Measurements from ENCODE around the gene ERO1B.

DNA sequence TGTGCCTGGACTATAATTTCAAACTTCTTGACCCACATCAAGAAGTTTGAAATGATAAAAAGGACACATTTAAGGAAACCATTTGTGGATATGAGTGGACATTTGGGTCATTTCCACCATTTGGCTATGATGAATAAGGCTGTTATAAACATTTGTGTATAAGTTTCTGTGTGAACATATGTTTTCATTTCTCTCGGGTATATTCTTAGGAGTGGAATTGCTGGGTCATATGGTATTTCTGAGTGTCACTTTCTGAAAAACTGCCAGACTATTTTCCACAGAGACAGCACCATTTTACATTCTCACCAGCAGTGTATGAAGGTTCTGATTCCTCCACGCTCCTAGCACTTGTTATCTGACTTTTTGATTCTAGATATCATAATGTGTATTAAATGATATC, 88.6 kb downstream of the ERO1B start:
- TF ChIP-seq, protein P1, sequence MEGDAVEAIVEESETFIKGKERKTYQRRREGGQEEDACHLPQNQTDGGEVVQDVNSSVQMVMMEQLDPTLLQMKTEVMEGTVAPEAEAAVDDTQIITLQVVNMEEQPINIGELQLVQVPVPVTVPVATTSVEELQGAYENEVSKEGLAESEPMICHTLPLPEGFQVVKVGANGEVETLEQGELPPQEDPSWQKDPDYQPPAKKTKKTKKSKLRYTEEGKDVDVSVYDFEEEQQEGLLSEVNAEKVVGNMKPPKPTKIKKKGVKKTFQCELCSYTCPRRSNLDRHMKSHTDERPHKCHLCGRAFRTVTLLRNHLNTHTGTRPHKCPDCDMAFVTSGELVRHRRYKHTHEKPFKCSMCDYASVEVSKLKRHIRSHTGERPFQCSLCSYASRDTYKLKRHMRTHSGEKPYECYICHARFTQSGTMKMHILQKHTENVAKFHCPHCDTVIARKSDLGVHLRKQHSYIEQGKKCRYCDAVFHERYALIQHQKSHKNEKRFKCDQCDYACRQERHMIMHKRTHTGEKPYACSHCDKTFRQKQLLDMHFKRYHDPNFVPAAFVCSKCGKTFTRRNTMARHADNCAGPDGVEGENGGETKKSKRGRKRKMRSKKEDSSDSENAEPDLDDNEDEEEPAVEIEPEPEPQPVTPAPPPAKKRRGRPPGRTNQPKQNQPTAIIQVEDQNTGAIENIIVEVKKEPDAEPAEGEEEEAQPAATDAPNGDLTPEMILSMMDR (IDR thresholded peaks at IDR 0.05 in 2 of 3, conservative IDR thresholded peaks at IDR 0.05 in 1 of 3; ENCODE audit: borderline replicate concordance in 1 of 3, insufficient read depth in 1 of 3, low read depth in 2 of 3, low read length in 2 of 3) = no peak
- TF ChIP-seq, protein P2, sequence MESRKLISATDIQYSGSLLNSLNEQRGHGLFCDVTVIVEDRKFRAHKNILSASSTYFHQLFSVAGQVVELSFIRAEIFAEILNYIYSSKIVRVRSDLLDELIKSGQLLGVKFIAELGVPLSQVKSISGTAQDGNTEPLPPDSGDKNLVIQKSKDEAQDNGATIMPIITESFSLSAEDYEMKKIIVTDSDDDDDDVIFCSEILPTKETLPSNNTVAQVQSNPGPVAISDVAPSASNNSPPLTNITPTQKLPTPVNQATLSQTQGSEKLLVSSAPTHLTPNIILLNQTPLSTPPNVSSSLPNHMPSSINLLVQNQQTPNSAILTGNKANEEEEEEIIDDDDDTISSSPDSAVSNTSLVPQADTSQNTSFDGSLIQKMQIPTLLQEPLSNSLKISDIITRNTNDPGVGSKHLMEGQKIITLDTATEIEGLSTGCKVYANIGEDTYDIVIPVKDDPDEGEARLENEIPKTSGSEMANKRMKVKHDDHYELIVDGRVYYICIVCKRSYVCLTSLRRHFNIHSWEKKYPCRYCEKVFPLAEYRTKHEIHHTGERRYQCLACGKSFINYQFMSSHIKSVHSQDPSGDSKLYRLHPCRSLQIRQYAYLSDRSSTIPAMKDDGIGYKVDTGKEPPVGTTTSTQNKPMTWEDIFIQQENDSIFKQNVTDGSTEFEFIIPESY (IDR thresholded peaks at IDR 0.05; ENCODE audit: extremely low read depth, insufficient replicate concordance, low read length) = no peak
